LNCAP (cell line): ENCODE data around the gene GABRB2.

Experiments used
- CTCF ChIP-seq: fragments of 450-650 bp; IDR thresholded peaks from 2 replicates; pipeline ENCODE4 v1.5.1; 2017; ENCODE audit warnings: mild to moderate bottlenecking

Gene GABRB2

GRCh38 chr5:161546470-161547301, at the start of gene GABRB2:
Gene GABRB2 (minus strand): TSS chr5:161546725. CDS start chr5:161546643, 82 bp downstream.
- TF ChIP-seq CTCF, result no peak

- no peak for TF ChIP-seq CTCF
Observed at GRCh38 chr5:161585798-161586197, 39.3 kb upstream of the GABRB2 start.

GRCh38 chr5:161580621-161581020, 34.1 kb upstream of the GABRB2 start:
- no peak for TF ChIP-seq CTCF

GRCh38 chr5:161572914-161573313, 26.4 kb upstream of the GABRB2 start:
- TF ChIP-seq CTCF, result no peak

- TF ChIP-seq CTCF, result no peak
Observed at GRCh38 chr5:161566081-161566480, 19.6 kb upstream of the GABRB2 start.

GRCh38 chr5:161562446-161562845, 15.9 kb upstream of the GABRB2 start:
- no peak for TF ChIP-seq CTCF

GRCh38 chr5:161549106-161549505, 2.6 kb upstream of the GABRB2 start:
- no peak for TF ChIP-seq CTCF
